ENCODE data around the gene CRTC1.
A peak's percentile ranks its signal among the peaks of the same experiment; 100 is the strongest.
"Not testable (repeated sequence)": the region's sequence is repeated elsewhere in the genome, so short reads cannot be mapped to it uniquely, and the experiment has no call there.

Gene CRTC1

DNA sequence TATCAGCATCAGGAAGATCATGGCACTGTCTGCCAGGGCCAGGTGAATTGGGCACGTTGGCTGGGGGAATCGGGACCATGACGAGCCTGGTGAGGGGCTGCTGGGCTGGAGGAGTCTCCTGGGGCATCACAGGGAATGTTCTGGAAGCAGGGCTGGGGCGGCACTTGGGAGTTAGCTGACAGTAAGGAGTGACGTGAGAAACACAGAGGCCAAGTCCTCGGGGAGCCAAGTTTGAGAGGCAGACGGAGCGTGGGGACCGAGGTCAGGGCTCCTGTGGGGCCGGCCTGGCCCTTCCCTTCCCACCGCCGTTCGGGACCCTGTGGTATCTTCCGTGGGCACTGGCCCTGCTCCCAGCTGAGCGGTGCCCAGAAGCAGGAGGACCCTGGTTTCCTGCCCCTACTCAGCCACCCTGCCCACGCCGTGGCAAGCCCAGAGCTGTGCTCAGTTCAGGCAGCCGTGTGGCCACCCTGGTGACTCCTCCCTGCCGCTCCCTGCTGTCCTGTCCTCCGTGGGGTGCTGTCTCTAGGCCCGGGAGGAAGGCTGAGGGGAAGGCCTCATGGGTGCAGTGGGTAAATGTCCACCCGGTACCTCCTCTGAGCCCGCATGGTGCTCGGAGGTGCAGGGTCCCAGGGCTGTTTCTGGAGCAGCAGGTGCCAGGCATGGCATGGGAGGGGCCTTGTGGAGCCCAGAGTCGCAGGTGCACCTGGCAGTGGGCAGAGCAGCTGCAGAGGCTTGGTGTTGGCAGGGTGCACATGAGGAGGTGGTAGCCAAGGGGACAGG lies 25.2 kb downstream of the CRTC1 start:
- DNase-seq = no peak

DNA sequence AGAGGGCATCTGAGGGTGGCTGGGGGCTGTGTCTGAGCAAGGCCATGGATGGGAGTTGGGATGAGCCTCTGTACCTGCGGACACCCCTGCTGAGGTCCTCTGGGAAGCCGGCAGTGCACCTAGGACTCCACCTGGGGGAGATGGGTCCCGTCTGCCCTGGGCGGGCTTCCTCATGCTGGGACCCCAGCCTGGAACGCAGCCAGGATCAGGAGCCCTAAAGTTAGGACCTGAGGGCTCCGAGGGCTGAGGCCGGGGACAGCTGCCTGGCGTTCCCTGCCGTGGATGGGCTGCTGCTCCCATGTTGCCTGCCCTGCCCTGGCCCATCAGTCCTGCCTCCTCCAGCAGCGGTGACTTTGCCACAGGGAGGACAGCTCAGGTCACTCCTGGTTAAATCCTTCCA lies 26.1 kb downstream of the CRTC1 start:
- DNase-seq = no peak

DNA sequence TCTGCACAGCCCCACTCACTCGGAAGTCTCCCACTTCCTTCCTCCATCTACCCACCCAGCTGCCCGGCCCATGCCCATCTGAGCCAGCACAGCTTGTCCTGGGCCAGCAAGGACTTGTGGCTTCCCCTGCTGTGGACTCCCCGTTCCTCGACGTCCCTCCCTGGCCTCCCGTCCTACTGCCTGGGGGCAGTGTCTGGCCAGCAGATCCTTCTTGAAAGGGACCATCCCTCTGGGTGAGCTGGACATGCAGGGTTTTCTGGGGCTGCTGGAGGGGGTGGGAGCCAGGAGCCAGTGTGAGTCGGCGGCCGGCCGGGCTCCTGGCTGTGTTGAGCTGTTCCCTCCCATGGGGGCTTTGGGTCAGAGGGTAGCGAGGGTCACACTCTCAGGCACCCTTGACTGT lies 26.7 kb downstream of the CRTC1 start:
- no peak for DNase-seq

DNA sequence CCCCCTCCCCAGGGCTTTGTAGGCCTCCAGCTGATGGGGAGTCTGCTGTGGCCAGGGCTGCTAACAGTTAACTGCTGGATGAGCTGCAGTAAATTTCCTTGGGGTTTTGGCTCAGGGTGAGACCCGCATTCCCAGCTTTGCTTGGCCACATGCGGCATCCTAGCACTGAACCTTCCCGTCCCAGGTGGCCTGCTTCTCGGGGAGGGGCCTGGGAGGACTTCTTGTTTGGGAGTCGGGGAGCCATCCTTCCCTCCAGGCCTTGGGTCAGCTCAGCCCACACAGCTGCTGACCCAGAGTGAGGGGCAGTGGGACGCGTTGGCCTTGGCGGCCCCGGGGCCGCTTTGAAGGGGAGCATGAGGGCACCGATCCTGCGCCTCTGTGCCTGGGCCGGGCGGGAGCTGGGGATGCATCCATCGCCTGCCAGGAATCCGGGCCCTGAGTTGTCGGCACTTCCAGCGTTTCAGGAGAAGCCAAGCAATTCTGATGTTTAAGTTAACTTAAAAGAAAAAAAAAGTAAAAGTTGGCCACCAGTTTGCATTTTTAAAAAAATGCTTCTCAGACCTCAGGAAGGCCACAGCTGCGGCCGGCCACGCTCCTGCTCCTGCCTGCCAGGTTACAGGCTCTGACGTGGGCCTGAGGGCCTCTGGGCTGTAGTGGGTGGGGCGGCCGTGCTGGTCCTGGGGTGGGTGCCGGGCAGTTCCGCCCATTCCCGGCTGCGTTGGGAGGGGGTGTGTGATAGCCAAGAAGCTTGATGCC lies 27.7 kb downstream of the CRTC1 start:
- no peak for DNase-seq

DNA sequence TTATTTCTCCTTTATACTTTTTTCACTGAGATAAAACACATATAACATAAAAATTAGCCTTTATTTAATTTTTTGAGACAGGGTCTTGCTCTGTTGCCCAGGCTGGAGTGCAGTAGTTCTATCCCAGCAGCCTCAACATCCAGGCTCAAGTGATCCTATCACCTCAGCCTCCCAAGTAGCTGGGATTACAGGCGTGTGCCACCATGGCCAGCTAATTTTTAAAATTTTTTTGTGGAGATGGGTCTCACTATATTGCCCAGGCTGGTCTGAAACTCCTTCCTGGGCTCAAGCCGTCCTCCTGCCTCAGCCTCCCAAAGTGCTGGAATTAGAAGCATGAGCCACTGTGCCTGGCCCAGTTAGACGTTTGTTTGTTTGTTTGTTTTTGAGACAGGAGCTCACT lies 28.4 kb downstream of the CRTC1 start:
- DNase-seq = no peak

DNA sequence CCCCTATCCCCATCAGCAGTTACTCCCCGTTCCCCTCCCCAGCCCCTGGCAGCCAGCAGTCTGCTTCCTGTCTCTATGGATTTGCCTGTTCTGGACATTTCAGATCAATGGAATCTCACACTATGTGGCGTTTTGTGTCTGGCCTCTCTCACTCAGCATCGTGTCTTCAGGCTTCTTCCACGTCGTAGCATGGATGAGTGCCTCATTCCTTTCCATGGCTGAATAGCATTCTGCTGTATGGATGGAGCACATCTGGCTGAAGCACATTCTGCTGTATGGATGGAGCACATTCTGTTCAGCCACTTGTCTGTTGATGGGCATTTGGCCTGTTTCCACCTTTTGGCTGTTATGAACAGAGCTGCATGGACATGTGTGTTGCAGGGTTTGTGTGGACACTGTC lies 29.5 kb downstream of the CRTC1 start:
- DNase-seq = no peak

DNA sequence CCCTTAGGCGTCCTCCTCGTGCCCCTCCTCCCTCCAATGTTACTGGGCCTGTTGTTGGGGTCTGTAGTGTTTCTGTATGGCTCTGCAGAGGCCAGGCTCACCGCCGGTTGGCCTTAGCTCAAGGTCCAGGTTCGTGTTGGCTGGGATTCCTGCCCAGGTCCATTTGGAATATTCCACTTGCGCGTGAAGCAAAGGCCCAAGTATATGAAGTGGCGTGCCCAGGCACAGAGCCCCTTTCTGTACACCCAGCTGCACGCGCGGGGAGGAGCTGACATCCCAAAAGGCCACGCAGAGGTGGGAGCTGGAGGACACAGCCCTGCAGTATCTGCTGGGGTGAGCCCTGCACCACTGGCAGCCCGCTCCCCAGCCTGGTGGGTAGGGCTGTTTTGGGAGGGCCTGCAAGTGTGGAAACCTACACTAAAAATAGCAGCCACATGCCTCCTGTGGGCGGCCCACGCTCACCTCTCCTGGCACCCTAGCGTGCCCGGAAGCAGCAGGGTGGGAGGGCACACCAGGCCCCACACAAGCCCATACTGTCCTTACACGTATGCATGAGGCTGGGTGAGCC lies 30.2 kb downstream of the CRTC1 start:
- DNase-seq = no peak

DNA sequence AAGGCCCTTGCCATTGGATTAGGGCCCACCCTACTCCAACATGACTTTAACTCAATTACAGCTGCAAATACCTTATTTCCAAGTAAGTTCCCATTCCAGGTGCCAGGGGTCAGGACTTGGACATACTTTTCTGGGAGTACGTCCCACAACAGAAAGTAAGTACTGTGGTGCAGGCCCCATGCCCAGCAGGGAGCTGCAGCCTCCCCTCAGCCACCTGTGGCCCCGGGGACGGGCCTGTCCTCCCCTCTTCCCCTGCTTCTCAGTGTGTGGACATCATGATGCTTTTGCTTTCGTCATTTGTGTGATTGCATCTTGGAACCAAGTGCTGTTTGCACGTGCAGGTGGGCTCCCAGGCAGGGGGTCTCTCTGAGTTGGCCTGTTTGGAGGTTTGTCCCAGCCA lies 31.9 kb downstream of the CRTC1 start:
- no peak for DNase-seq

DNA sequence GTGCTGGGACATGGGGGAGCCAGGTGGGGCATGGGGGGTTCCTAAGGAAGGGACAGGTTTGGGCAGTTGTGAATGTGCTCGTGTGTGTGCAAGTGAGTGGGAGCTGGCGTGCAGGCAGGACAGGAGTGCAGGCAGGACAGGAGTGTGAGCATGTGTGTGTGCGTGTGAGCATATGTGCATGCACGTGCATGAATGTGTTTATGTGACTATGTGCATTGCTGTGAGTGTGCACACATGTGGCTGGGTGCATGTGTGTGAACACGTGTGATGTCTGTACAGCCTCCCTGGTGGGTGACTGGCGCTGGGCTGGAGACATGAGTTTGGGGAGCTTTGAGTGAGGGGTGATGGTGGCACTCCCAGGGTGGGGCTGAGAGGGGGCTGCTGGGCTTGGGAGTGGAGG lies 33.4 kb downstream of the CRTC1 start:
- no peak for DNase-seq

DNA sequence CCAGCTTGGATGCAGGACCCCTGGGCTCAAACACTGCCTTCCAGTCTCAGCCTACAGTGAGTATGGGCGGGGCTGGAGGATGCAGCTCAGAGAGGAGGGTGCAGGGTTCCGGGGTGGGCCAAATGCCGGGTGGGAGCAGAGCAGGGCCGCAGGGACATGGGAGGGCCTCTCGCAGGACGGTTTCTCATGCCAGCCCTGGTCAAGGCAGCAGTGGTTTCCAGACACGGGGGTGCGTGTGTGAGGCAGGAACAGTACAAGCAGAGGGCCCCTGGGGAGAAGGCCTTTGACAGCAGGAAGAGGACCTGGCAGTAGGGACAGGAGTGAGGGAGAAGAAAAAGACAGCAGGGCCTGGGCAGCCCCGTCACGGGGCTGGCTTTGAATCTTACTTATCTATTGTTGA lies 34.1 kb downstream of the CRTC1 start:
- no peak for DNase-seq

DNA sequence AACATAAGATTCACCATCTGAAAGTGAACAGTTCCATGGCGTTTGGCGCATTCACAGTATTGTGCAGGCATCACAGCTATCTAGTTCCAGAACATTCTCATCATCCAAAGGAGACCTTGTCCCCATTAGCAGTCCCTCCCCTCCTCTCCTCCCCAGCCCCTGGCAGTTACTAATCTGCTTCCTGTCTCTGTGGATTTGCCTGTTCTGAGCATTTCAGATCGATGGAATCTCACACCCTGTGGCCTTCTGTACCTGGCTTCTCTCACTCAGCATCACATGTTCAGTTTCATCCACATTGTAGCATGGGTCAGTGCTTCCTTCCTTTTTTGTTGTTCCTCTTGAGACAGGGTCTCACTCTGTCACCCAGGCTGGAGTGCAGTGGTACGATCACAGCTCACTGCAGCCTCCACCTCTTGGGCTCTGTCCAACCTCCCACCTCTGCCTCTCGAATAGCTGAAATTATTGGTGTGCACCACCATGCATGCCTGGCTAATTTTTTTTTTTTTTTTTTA lies 34.6 kb downstream of the CRTC1 start:
- no peak for DNase-seq

DNA sequence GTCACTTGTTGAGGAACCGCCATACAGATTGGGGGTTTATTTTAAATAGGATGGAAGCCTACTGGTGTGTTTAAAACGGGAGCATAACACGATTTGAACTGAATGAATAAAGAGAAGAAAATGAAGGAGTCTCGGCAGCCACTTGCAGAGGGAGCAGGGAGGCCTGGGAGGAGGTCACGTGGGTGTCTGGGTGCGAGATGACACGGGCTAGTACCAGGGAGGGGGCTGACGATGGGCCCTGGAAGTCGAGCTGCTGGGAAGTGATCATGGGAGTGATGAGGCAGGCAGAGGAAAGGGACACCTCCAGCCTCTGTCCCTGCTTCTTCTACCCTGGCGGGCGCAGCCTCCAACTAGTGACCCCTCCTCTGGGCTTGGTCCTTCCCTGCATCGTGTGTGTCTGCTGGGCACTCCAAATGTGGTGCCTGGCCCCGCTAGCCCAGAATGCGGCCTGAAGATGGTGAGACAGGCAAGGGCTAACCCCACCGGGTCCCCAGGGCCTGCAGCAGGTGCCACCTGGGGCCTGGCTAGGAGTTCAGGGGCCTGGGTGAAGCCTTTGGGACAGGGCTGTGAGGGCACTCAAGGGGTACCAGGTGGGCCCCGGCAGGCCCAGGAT lies 35.5 kb downstream of the CRTC1 start:
- no peak for DNase-seq

DNA sequence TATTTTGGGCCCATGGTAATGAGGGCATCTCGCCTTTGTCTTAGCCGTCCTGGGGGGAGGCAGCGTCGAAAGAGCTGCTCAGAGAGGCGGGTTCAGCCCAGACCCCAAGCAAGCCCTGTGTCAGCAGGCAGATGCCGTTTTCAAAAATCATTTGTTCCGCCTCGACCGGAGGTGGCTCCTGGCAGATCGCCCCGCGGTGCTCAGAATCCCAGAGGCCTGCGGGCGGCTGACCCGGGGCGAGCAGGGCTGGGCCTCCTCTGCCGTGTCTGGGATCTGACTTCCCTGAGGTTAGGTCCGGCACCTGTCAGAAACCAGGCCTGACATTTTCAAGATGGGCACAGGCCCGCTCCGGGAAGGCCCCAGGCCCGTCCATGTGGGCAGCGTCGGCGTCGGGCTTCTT lies 36.1 kb downstream of the CRTC1 start:
- DNase-seq = no peak

DNA sequence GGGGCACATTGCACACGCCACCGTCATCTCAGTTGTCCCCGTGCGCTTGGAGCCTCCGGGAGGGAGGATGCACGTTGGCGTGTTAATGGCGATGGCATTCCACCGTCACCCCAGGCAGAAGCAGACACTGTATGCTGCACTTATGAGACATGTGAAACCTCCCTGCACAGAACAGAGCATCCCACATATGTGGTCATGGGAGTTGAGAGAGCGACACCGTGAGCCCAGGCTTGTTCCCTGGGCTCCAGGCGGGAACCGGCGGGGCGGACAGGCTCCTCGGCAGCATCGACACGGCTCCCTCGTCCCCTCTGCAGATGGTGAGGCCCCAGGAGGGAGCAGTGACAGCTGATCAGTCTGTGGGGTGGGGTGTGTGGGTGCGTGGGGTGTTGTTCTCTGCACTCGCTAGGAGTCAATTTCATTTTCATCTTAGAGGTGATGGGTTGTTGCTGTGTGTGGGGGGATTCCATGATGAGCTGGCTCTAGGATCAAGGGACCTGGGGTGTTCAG lies 40.4 kb downstream of the CRTC1 start:
- DNase-seq = no peak

DNA sequence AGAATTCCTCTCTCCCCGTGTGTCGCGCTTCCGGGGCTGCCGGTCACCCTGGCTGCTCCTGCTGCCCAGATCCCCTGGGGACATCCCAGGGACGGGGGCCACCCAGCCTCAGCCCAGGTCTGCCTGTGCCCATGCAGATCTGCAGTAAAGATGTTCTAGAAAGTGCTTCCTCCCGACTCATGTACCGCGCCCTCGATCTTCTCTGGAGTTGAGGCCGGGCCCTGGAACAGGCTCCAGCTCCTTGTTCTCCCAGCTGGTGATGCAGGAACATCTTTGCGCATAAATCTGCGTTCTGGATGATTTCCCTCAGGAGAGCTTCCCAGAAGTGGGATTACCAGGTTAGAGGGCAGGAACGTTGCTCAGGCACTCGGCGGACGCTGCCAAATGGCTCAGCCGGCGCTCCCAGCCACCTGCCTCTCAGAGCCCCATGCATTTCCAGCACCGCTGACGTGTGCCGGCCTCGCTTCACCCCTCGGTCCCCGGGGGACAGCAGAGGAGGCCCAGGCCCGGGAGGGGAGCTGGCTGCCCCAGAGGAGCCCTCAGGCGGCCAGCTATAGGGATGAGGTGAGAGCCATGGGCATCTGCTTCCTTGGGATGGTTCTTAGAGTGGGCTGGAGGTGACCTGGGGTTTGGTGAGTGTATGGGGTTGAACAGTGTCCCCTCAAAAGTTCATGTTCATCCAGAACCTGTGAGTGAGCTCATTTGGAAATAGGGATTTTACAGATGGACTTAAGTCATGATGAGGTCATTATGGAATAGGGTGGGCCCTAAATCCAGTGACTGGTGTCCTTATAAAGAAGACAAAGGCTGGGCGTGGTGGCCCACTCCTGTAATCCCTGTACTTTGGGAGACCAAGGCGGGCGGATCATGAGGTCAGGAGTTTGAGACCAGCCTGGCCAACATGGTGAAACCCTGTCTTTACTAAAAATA lies 42.6 kb downstream of the CRTC1 start:
- peak; percentile 32 for DNase-seq

DNA sequence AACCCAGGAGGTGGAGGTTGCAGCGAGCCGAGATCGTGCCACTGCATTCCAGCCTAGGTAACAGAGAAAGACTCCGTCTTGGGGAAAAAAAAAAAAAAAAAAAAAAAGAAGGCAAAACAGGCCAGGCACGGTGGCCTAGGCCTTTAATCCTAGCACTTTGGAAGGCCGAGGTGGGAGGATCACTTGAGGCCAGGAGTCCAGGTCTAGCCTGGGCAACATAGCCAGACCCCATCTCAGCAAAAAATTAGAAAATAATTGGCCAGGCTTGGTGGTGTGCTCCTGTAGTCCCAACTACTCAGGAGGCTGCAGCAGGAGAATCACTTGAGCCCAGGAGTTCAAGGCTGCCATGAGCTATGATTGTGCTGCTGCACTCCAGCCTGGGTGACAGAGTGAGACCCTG lies 43.4 kb downstream of the CRTC1 start:
- no peak for DNase-seq

DNA sequence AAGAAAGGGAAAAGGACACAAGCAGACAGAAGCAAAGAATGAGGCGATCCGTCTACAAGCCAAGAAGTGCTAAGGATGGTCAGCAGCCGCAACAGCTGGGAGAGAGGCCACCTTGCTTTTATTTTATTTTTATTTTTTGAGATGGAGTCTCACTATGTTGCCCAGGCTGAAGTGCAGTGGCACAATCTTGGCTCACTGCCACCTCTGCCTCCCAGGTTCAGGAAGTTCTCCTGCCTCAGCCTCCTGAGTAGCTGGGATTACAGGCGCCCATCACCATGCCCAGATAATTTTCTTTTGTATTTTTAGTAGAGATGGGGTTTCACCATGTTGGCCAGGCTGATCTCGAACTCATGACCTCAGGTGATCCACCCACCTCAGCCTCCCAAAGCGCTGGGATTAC lies 44.1 kb downstream of the CRTC1 start:
- DNase-seq = not testable (repeated sequence)

DNA sequence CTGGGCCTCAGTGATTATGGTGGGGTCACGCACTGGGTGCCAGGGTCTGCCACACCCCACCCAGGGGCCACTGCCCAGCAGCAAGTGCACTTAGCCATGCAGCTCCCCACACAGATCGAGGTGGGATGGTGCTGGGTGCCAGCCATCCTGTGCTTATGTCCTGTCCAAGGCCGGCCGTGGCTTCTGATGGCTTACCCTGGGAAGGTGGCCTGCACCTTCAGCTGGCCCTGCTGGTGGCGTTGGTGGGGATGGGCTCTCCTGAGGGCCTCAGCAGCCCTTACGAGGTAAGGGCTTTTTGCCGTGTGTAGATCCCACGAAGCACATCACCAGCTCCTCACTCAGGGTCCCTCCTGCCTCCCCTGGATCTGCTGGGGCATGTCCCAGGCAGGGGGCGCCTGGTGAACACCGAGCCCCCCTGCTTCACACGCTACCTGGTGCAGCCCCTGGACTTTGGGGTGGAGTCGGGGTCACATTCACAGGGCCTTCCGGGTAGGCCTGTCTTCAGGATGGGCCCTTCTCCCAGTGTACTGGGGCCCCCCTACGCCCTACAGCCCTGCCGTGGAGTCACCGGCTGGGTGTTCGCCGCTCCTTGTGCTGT lies 46.6 kb downstream of the CRTC1 start:
- no peak for DNase-seq

DNA sequence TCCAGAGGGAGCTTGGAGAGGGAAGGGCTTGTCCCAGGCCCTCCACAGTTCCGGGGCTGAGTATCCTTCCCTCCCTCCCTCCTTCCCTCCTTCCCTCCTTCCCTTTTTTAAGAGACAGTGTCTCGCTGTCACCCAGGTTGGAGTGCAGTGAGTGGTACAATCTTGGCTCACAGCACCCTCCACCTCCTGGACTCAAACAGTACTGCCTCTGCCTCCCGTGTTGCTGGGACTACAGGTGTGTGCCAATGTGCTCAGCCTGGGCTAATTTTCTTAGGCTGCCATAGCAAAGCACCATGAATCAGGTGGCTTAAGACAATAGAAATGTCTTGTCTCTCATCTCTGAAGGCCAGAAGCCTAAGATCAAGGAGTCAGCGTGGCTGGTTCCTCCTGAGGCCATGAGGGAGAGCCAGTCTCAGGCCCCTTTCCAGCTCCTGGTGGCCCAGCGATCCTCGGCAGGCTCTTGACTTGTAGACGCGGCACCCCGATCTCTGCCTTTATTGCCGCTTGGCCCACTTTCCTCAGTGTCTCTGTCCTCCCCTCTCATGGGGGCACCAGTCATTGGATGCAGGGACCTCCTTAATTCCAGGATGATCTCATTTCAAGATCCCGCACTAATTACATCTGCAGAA lies 47.5 kb downstream of the CRTC1 start:
- no peak for DNase-seq

DNA sequence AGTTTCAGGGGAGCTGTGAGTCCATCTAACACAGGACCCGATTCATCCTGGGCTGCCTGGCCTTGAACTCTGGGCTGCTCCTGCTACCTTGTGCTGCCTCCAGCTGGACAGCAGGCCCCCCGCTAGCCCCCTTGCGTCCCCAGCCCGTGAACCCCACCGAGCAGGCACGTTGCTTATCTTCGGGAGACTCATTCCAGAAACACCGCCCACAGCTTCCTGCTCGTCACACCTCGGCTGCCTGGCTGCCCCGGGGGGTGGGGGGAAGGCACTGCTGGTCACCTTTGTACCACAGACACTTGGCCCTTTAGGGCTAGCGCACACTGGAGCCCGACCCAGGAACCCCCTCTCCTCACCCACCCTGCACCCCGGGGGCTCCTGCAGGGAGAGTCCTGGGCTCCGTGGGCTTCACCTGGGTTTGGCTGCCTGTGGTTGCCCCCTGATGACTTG lies 48.1 kb downstream of the CRTC1 start:
- no peak for DNase-seq

DNA sequence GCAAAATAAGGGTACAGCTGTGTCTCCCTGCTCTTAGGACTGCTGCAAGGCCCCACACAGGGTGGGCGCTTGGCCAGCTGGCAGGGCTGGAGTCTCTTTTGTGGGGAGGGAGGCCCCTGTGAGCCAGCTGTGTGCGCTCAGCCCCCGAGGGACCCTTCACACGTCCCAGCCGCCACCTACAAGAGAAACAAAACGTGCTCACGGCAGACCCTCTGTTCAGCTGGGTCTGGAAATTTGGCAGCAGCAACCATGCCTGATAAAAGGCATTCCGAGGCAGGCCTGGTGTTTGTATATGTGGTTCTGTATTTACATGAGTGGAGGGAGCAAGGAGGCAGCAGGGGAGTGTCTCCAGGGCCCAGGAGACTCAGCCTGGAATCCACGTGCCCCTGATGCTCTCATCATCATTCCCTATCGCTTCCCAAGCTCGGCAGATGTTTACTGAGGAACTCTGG lies 49.7 kb downstream of the CRTC1 start:
- peak; percentile 76 for DNase-seq

All from NCI-H1092 treated with DMSO at 0.1 percent for 48 hours (cell line).